NCI-H82 (cell line): ENCODE data around the gene TOX3.

ENCODE experiments used
- DNase-seq: peaks from one replicate; lab custom pipeline; 2025; lab: John Stamatoyannopoulos, UW

The TOX3 gene

DNA sequence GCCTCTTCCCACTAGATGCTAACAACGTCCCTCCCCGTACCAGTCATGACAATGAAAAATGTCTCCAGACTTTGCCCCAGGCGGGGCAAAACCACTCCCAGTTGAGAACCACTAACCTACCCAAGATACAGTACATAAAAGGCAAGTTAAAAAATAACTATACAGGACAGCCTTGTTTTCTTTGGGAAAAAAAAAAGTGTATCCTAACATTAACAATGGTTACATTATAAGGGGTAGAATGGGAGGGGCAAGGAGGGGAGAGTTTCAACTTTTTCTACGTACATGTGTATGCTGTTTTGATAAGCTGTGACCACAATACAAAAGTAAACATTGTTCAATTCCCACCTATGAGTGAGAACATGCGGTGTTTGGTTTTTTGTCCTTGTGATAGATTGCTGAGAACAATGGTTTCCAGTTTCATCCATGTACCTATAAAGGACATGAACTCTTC, 94.9 kb downstream of the TOX3 start:
- DNase-seq: no peak

- DNase-seq: no peak
Measured at GRCh38 chr16:52450916-52451315, 96.0 kb downstream of the TOX3 start.

DNA sequence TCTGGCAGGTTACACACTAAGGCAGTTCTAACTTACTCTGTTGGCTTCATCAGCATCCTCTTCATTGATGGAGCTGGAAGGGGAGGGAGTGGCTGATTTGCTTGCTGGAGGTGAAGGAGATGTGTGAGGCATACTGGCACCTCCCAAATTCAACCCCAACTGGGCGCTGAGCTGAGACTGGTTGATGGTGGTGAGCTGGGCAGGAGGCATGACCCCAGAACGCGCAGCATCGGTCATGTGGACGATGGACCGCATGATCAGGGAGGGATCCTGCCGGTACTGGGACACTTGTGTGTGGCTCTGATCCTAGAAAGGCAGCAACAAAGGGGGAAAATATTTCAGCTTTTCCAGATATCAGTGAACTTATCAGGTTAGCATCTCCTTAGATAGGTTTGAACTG, 96.7 kb downstream of the TOX3 start:
- DNase-seq: no peak

DNA sequence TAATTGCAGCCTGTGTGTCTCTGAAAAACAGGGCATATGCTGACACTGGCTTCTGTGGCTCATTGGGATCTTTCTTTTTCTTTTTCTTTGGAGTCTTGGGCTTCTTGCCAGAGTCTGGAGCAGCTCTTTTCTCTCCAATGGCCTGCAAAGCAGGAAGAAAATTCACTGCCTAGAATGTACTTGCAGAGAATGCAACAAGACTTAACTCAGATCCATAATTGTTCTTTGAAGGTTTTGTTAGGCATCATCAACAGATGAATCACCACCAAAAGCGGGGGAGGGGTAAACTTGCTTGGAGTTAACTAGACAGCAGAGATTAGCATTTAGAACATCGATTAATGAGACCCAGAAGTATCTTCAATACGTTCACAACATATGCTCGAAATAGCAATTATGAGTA, 100.9 kb downstream of the TOX3 start:
- DNase-seq: peak; percentile 62

- DNase-seq: no peak
Measured at GRCh38 chr16:52441886-52442285, 105.1 kb downstream of the TOX3 start.

DNA sequence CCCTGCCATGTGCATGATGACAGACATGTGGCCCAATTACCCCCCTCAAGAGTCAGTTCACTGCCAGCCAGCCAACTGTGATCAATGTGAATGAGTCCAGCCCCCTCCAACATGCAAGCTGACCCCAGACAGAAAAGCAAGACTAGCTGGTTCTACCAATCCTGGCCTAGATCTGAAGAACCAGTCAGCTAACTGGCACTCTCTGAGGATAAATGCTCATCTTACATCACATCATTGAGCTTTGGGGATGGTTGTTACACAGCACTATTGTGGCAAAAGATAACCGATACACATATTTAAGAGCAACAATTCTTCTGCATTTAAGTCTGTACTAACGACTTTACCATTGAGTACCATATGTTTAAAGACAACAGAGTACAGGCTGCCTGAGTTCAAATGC, 106.7 kb downstream of the TOX3 start:
- DNase-seq: no peak

DNA sequence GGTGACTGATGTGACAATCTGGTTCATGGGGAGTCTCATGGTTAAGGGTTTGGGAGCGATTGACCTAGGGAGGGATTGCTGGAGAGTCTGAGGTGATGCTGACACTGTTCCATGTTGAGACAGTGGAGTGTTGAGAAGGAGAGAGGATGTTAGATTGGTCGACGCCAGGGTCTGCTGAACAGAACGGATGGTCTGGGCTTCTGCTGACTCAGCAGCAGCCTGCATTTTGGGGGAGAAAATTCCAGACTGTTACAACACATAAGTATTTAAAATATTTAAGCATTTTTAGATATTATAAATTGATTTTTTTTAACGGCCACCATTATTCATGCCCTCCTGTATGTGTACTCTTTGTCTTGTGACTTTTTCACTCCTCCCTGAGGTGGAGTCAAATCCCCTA, 107.2 kb downstream of the TOX3 start:
- DNase-seq: no peak

DNA sequence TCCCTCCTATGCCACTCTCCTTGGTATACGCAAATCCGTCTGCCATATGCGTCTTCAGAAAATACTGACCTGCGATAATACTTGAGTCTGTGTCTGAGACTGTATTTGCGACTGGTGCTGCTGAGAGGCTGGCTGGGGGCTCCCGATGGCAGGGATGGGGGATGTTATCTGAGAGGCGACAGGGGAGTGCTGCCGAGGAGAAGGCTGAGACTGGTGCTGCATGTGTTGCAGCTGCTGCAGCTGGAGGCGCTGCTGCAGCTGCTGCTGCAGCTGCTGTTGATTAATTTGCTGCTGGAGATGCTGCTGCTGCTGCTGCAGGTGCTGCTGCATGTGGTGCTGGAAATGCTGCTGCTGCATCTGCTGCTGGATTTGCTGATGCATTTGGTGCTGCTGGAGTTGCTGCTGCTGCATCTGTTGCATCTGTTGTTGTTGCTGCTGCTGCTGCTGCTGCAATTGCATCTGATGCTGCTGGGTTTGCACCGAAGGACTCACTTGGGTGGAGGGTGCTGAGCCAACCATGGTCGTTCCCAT, 107.7 kb downstream of the TOX3 start:
- no peak for DNase-seq

DNA sequence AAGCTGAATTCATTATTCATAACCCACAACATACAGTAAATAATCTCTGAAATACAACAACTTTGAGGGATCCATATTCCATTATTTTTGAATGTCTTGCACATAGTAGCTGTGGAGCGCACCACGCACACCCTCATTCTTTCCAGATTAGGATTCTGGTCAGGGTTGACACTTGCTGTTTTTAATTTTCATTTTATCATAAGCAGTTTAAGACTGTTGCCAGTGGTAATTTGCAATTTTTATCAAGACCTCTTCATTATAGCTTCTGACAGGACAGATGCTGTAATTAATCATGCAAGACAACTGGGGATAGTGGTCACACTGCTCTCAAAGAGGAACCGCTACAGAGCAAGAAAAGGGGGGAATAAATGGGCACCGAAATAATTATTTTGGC, 109.7 kb downstream of the TOX3 start:
- DNase-seq: peak; percentile 11

DNA sequence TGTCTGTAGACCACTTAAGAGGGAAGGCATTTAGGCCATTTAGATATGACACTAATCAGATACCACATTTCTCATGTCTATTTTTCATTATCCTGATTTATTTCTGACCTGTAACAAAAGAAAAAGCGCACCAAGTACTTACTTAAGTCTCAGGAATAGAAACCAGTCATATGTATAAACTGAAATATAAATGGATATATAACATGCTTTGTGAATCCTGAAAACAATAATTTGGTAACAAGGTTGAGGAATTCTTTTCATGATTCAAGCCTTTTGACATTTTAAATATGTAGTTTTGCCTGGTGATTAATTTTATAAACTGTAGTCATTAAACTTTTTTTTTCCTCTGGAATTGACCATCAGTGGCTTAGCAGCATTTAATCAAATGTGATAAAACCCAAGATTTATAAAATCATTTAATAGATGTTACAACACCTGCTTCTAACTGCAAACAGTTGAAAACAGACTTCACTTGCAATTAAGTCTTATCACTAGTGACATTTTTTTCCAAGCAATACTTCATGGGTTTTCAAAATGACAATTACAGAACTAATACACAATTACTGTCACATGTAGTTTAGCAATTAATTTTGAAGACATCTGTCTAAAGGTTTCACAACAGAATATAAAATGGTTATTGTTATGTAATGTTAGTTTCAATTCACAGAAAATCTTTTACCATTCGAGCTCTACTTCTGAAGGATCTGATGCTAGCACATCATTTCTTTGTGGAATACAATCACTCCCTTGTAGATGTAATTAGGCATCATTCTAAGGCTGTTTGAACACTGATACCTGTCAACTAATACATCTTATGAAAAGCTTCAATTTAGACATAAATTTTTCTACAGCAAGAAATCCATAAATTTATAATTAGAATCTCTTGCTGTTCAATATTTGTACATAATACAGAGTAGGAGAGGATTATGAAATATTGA, 110.3 kb downstream of the TOX3 start:
- DNase-seq: no peak

DNA sequence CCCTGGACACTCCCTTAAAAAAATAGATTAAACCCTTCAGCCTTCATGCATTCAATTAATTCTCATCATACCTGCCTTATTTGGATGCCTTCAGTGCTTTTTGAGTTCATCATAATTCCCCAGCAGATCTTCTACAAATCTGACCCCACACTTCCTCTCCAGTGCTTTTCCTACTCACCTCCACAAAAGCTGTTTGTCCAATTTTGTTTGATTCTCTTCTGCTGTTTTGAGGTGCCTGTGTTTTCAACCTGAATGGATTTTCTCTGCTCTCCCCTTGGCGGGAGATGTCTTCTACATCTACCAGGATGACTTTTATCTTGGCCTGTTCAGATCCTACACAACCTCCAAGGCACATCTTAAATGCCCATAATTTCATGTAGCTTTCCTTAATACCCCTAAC, 112.7 kb downstream of the TOX3 start:
- DNase-seq: no peak

DNA sequence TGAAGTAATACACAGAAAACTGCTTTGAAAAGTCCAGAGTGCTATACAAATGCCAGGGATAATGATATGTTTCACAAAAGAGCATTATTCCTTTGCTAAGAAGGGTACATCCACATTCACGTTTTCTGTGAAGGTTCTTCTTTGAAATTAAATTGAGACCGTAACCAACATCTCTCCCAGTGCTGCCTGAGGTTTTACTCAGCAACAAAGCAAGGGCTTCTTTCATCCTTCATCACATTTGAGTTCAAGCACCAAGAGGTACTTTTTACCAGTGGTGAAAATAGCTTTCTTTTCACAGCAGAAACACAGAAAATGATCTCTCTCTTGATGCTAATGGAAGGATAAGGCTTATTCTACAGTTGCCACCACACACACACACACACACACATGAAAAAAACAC, 113.3 kb downstream of the TOX3 start:
- DNase-seq: no peak

GRCh38 chr16:52424591-52424990, 122.4 kb downstream of the TOX3 start:
- DNase-seq: no peak

GRCh38 chr16:52422307-52422706, 124.6 kb downstream of the TOX3 start:
- peak; percentile 28 for DNase-seq

DNA sequence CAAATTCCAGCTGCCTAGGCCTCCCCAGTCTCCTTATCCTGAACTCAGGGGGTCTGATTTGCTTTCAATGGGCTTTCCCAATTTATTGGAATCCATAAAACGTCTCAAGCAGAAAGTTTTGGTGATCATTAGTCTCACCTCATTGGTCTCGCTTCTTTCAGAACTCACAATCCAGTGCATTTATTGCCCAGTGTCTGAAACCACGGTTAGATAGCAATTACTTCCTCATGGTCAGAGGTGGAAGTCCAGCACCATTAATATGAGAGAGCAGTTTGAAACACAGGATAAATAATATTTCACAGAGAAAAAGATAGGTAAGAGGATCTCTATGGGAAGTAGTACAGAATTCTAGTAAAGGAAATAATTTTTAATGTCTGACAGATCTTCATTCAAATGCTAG, 128.7 kb downstream of the TOX3 start:
- DNase-seq: no peak

DNA sequence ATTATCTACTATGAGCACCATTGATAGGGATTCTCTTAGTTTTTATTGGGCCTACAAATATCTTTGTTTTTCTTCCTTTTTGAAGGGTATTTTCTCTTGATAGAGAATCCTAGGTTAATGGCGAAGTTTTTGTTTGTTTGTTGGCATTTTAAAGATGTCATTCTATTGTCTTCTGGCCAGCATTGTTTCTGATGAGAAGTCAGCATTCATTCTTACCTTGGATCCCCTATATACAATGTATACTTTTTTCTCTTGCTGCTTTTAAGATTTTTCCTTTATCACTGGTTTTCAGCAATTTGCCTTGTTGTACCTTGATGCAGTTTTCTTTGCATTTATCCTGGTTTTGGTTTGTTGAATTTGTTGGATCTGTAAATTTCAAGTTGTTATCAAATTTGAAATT, 130.1 kb downstream of the TOX3 start:
- DNase-seq: no peak

DNA sequence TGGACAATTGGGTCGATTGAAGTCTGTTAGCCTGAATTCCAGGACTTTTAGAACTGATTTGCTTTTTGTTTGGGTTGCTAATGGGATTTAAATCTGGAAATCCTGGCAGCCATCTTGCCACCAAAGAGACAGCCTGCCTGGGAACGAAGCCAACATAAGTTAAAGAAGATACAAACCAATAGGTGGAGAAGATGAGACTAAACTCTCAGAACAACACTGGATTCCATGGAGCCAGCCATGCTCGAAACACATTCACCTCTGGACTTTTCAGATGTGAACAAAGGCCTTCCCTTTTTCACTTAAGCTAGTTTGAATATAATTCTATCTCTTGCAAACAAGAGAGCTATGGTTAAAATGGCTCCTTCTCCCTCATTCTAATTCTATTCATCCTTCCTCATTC, 135.9 kb downstream of the TOX3 start:
- DNase-seq: no peak

- no peak for DNase-seq
Measured at GRCh38 chr16:52408191-52408845, 138.6 kb downstream of the TOX3 start.

- DNase-seq: no peak
Measured at GRCh38 chr16:52407778-52408177, 139.2 kb downstream of the TOX3 start.

- DNase-seq: peak; percentile 13
Measured at GRCh38 chr16:52405441-52405840, 141.5 kb downstream of the TOX3 start.

- no peak for DNase-seq
Measured at GRCh38 chr16:52404546-52404945, 142.4 kb downstream of the TOX3 start.

GRCh38 chr16:52399116-52399515, 147.8 kb downstream of the TOX3 start:
- DNase-seq: no peak

GRCh38 chr16:52398491-52398960, 148.4 kb downstream of the TOX3 start:
- no peak for DNase-seq
